Activated T-cell treated with anti-CD3 and anti-CD28 coated beads, Interleukin-2, amount 50 U/mL, for 4 hours (primary cell): ENCODE data around the gene HDLBP. TPM values are rescaled to one million over a fixed set of nuclear protein-coding genes. Genes with fewer than 3 reads are reported as not detected.
"Not testable (repeated sequence)": the region's sequence is repeated elsewhere in the genome, so short reads cannot be mapped to it uniquely, and the experiment has no call there.

Experiments used
- ATAC-seq, 2 donors: fragments of 200-7000 bp; cut with Tn5 transposase; one replicate each; pipeline ENCODE4 v1.10.0; 2021
- DNase-seq: peaks from one replicate; pipeline ENCODE4 v3.0.0-alpha.2; 2020
- H3K27me3 Mint-ChIP-seq: one replicate; pipeline ENCODE4 v1.8.0; 2021; ENCODE audit warnings: low read depth, mixed read lengths
- H3K36me3 Mint-ChIP-seq: one replicate; pipeline ENCODE4 v1.8.0; 2022; ENCODE audit warnings: mixed read lengths; ENCODE audit not compliant: insufficient read depth
- H3K4me1 Mint-ChIP-seq: one replicate; pipeline ENCODE4 v1.8.0; 2021; ENCODE audit warnings: low read depth, mixed read lengths
- H3K4me3 Mint-ChIP-seq: one replicate; pipeline ENCODE4 v1.8.0; 2021; ENCODE audit warnings: mild to moderate bottlenecking, moderate library complexity, mixed read lengths
- H3K9me3 Mint-ChIP-seq: one replicate; pipeline ENCODE4 v1.8.0; 2021; ENCODE audit warnings: mixed read lengths
- total RNA-seq, 3 donors: library from RNA; stranded (reverse); gene quantifications; one replicate each; pipeline ENCODE4 v1.2.1, GENCODE V29; 2021

HDLBP gene
- total RNA-seq, 3 donors from 2014 or later: 231 to 270 (median 257) TPM

- H3K9me3 Mint-ChIP-seq: no peaks in the 10 kb centered on the region
- H3K4me3 Mint-ChIP-seq: no peak overlapping the region
- DNase-seq (no peak), ATAC-seq (no peak)
- peaks cover 67% of the 10 kb centered on the region for H3K4me1 Mint-ChIP-seq
- peaks cover 26% of the 10 kb centered on the region for H3K36me3 Mint-ChIP-seq
- H3K27me3 Mint-ChIP-seq: no peaks in the 10 kb centered on the region
These were observed 5.6 kb upstream of the HDLBP start for GRCh38 chr2:241321033-241321432.

GRCh38 chr2:241320394-241320793 is 4.9 kb upstream of the HDLBP start:
- H3K9me3 Mint-ChIP-seq: no peaks in the 10 kb centered on the region
- H3K36me3 Mint-ChIP-seq: peaks cover 26% of the 10 kb centered on the region
- H3K27me3 Mint-ChIP-seq: no peaks in the 10 kb centered on the region
- ATAC-seq (no peak), DNase-seq (no peak)
- H3K4me1 Mint-ChIP-seq: peaks cover 67% of the 10 kb centered on the region
- H3K4me3 Mint-ChIP-seq: no peak overlapping the region

DNA sequence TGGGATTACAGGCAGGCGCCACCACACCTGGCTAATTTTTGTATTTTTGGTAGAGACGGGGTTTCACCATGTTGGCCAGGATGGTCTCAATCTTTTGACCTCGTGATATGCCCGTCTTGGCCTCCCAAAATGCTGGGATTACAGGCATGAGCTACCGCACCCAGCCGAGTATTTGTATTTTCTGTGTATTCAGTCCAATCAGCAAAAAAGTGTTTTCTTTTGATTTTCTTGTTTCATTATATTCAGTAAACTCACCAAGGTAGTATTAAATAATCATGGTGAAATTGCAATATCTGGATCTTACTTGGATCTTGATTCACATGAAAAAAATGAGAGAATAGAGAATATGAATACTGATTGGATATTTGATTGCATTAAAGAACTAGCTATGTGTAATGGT is 3.4 kb upstream of the HDLBP start:
- not testable (repeated sequence) for DNase-seq, H3K27me3 Mint-ChIP-seq, ATAC-seq, H3K9me3 Mint-ChIP-seq
- peaks cover 62% of the 10 kb centered on the region for H3K4me1 Mint-ChIP-seq
- peaks cover 22% of the 10 kb centered on the region for H3K36me3 Mint-ChIP-seq
- H3K4me3 Mint-ChIP-seq: peak overlapping the region; percentile 96

DNA sequence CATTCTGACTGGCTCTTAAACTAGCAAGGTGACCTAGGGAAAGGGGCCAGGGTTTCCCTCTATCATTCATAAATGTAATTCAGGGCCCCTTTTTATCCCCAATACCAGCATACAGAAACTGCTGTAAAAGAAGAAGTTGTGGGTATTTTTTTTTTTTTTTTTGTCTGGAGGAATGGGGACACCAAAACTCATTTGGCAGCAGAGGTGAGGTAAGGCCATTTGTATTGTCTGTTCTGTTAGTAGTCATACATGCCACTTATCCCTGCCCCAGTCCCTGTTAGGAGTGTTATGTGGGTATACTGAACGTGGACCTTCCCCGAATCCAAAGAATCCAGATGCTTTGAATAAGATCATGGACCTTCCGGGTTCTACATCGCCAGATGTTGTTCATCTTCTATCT is 1.9 kb upstream of the HDLBP start:
- Mint-ChIP-seq H3K9me3 (no peaks in the 10 kb centered on the region), H3K4me3 (peak overlapping the region; percentile 96), H3K36me3 (peaks cover 24% of the 10 kb centered on the region), H3K27me3 (no peaks in the 10 kb centered on the region), H3K4me1 (peaks cover 70% of the 10 kb centered on the region)
- no peak for DNase-seq
- no peak for ATAC-seq

DNA sequence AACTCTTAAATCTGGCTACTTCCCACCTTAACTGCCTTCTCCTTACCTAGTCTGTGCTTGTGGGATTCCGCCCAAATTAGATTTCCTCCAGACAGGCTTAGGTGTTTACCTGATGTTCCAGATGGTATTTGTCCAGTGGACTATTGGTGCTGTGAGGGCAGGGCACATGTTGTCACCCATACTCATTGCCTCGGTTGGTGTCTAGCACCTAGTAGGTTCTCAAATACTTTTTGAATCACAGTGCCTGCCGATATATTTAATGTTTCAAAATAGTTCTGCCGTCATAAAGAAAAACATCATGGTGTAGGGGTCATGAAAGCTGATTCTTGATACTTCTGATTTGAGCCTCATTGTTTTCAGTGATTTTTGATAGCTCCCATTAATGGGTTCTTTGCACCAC is 1.4 kb upstream of the HDLBP start:
- DNase-seq (no peak), ATAC-seq (no peak)
- peak overlapping the region; percentile 96 for H3K4me3 Mint-ChIP-seq
- peaks cover 74% of the 10 kb centered on the region for H3K4me1 Mint-ChIP-seq
- no peaks in the 10 kb centered on the region for H3K9me3 Mint-ChIP-seq
- H3K27me3 Mint-ChIP-seq: no peaks in the 10 kb centered on the region
- peaks cover 24% of the 10 kb centered on the region for H3K36me3 Mint-ChIP-seq

GRCh38 chr2:241315879-241316631 is 583 bp upstream of the HDLBP start, which contains the start of gene SEPTIN2:
Gene SEPTIN2, plus strand, starts transcription at chr2:241315925. Its CDS starts 8,308 bp downstream, at chr2:241324233.
- Mint-ChIP-seq H3K4me1 (peaks cover 74% of the 10 kb centered on the region), H3K27me3 (no peaks in the 10 kb centered on the region), H3K9me3 (no peaks in the 10 kb centered on the region), H3K36me3 (peaks cover 22% of the 10 kb centered on the region), H3K4me3 (peak within 1 kb of the TSS; percentile 96)
- DNase-seq (peak; percentile 72), ATAC-seq (peak; percentile 42 to 47)

GRCh38 chr2:241314226-241315092 is 1.0 kb downstream of the HDLBP start:
- no peaks in the 10 kb centered on the region for H3K27me3 Mint-ChIP-seq
- DNase-seq: no peak
- H3K9me3 Mint-ChIP-seq: no peaks in the 10 kb centered on the region

GRCh38 chr2:241313543-241314095 is 1.9 kb downstream of the HDLBP start:
- no peak for ATAC-seq

More at GRCh38 chr2:241314226-241315092, 1.0 kb downstream of the HDLBP start:
- H3K4me3 Mint-ChIP-seq: peak overlapping the region; percentile 96
- peaks cover 18% of the 10 kb centered on the region for H3K36me3 Mint-ChIP-seq
- no peak for ATAC-seq
- H3K4me1 Mint-ChIP-seq: peaks cover 74% of the 10 kb centered on the region

DNA sequence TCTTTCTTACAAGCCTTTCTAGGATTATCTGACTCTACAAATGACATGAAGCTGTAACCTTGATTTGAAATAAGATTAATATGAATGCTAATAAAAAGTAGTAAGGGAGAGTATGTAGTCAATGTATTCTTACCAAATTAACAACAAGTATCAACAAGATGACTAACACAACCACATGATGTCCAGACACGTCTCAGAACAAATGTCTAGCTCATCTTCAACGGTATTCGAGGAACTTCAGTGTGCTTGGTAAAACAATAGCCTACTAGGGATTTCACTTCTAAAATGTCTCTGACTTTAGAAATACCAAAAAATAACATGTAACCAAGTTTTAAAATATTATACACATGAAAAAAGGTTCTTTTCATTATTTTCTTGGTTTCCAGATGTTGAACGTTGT is 3.4 kb downstream of the HDLBP start:
- no peaks in the 10 kb centered on the region for H3K27me3 Mint-ChIP-seq
- peaks cover 72% of the 10 kb centered on the region for H3K4me1 Mint-ChIP-seq
- no peak for DNase-seq
- peaks cover 26% of the 10 kb centered on the region for H3K36me3 Mint-ChIP-seq
- no peaks in the 10 kb centered on the region for H3K9me3 Mint-ChIP-seq
- ATAC-seq: no peak
- no peak overlapping the region for H3K4me3 Mint-ChIP-seq

More at GRCh38 chr2:241313543-241314095, 1.9 kb downstream of the HDLBP start:
- peak overlapping the region; percentile 96 for H3K4me3 Mint-ChIP-seq
- no peaks in the 10 kb centered on the region for H3K9me3 Mint-ChIP-seq
- DNase-seq: no peak
- peaks cover 24% of the 10 kb centered on the region for H3K36me3 Mint-ChIP-seq
- H3K4me1 Mint-ChIP-seq: peaks cover 76% of the 10 kb centered on the region
- H3K27me3 Mint-ChIP-seq: no peaks in the 10 kb centered on the region

DNA sequence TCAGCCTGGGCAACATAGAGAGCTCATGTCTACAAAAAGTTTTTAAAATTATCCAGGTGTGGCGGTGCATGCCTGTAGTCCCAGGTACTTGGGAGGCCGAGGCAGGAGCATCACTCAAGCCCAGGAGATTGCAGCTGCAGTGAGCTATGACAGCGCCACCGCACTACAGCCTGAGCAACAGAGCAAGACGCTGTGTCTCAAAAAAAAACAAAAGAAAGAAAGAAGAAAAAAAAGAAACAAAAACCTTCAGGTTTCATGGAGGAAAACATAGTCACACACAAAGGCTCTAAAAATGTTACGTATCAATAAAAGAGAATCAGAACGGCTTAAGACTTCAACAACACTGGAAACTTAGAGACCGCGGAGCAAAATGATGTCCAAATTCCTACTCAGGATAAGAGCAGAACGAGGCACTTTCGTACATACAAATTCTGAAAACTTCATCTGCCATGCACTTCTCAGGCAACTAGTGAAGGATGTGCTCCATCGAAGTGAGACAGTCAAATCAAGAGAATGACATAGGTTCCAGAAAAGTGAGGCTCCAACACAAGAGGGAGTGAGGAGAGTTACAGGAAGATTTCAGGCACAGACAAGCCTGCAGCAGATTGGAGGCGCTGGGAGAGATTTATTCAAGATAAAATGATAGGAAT is 4.4 kb downstream of the HDLBP start:
- DNase-seq: no peak
- peaks cover 71% of the 10 kb centered on the region for H3K4me1 Mint-ChIP-seq
- H3K4me3 Mint-ChIP-seq: no peak overlapping the region

DNA sequence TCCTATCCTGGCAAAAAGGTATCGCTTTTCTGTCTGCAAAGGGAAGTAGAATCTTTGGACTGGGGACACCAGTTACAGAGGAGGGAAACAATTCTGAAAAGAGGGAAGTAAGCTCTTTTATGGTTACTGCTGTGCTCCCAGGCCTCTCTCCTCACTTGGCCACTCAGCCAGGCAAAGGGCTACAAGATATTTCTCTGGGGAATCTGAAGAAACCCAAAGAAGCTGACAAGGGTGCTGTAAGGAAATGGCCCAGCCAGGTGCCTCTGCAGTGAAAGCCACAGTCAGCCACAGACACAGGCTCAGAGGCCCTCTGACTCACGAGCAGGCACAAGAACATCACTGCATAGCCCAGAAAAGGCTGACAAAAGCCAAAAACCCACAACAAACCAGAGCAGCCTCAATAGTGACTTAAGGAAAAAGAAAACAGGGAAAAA is 5.8 kb downstream of the HDLBP start:
- DNase-seq (peak; percentile 64), ATAC-seq (peak; percentile 96)
- H3K36me3 Mint-ChIP-seq: peaks cover 22% of the 10 kb centered on the region
- no peaks in the 10 kb centered on the region for H3K27me3 Mint-ChIP-seq
- H3K4me3 Mint-ChIP-seq: peak overlapping the region; percentile 55
- H3K9me3 Mint-ChIP-seq: no peaks in the 10 kb centered on the region
- H3K4me1 Mint-ChIP-seq: peaks cover 78% of the 10 kb centered on the region

More for the DNA sequence above, 4.4 kb downstream of the HDLBP start:
- no peak for ATAC-seq
- no peaks in the 10 kb centered on the region for H3K27me3 Mint-ChIP-seq
- H3K9me3 Mint-ChIP-seq: no peaks in the 10 kb centered on the region
- peaks cover 22% of the 10 kb centered on the region for H3K36me3 Mint-ChIP-seq

- Mint-ChIP-seq H3K9me3 (no peaks in the 10 kb centered on the region), H3K27me3 (no peaks in the 10 kb centered on the region), H3K4me3 (no peak overlapping the region), H3K36me3 (peaks cover 22% of the 10 kb centered on the region), H3K4me1 (peaks cover 79% of the 10 kb centered on the region)
- ATAC-seq (no peak), DNase-seq (no peak)
These were observed 6.5 kb downstream of the HDLBP start for GRCh38 chr2:241308832-241309500.

DNA sequence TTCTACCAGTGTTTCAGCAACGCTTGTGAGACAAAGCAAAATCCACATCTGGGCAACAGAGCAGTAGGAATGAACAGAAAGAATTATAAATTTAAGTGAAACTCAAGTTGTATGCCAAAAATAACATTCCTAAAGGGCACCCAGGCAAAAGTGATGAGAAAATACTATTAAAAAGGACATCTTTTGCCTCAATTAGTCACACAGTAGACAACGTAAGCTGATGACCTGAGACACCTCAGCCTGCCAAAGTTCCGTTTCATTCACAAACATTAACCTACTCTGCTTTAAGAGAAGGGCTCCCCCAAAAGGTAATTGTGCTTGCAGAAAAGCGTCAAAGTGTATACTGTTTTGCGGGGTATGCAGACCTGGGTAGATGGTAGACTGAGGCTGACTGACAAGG is 7.2 kb downstream of the HDLBP start:
- DNase-seq (no peak), ATAC-seq (no peak)
- Mint-ChIP-seq H3K4me3 (no peak overlapping the region), H3K9me3 (no peaks in the 10 kb centered on the region), H3K27me3 (no peaks in the 10 kb centered on the region), H3K4me1 (peaks cover 78% of the 10 kb centered on the region), H3K36me3 (peaks cover 22% of the 10 kb centered on the region)
